NCI-H345 (cell line): ENCODE data around the gene SURF1.

Source experiments
- DNase-seq: peaks from one replicate; lab custom pipeline; 2025; lab: John Stamatoyannopoulos, UW

The SURF1 gene

GRCh38 chr9:133361507-133362092 is 5.3 kb upstream of the SURF1 start:
- no peak for DNase-seq

- DNase-seq: no peak
Measured at GRCh38 chr9:133360400-133361393, 4.4 kb upstream of the SURF1 start.

GRCh38 chr9:133359399-133360175 is 3.3 kb upstream of the SURF1 start:
- DNase-seq: peak; percentile 30

GRCh38 chr9:133357656-133358055 is 1.4 kb upstream of the SURF1 start:
- no peak for DNase-seq

- DNase-seq: peak; percentile 62
Measured at GRCh38 chr9:133355881-133356357, 368 bp downstream of the SURF1 start.

GRCh38 chr9:133354766-133355165 is 1.5 kb downstream of the SURF1 start:
- no peak for DNase-seq

GRCh38 chr9:133353548-133353947 is 2.7 kb downstream of the SURF1 start:
- DNase-seq: no peak

- no peak for DNase-seq
Measured at GRCh38 chr9:133352635-133353340, 3.5 kb downstream of the SURF1 start.

- peak; percentile 12 for DNase-seq
Measured at GRCh38 chr9:133351908-133352634, 4.2 kb downstream of the SURF1 start.

- DNase-seq: no peak
Measured at GRCh38 chr9:133351526-133351907, 4.8 kb downstream of the SURF1 start.

GRCh38 chr9:133349965-133350616 is 6.2 kb downstream of the SURF1 start:
- no peak for DNase-seq

- no peak for DNase-seq
Measured at GRCh38 chr9:133348718-133349573, 7.3 kb downstream of the SURF1 start.

- DNase-seq: peak; percentile 97
Measured at GRCh38 chr9:133347985-133348717, 8.1 kb downstream of the SURF1 start, which contains the start of the genes MED22 and RPL7A. TSS of gene MED22 (minus strand) at chr9:133348131. CDS start at chr9:133346662, 1,469 bp downstream. TSS of gene RPL7A (plus strand) at chr9:133348218. CDS start at chr9:133348244, 26 bp downstream.

GRCh38 chr9:133347515-133347984 is 8.7 kb downstream of the SURF1 start:
- no peak for DNase-seq

GRCh38 chr9:133346021-133346785 is 10.1 kb downstream of the SURF1 start:
- no peak for DNase-seq

GRCh38 chr9:133345596-133345995 is 10.7 kb downstream of the SURF1 start:
- no peak for DNase-seq

- no peak for DNase-seq
Measured at GRCh38 chr9:133344979-133345378, 11.3 kb downstream of the SURF1 start.

- DNase-seq: no peak
Measured at GRCh38 chr9:133344071-133344470, 12.2 kb downstream of the SURF1 start.
